HepG2 (cell line): Measurements from ENCODE around the gene TMEM134. TPM values are rescaled to one million over a fixed set of nuclear protein-coding genes. Genes with fewer than 3 reads are reported as not detected.

ENCODE experiments used
- CEBPZ ChIP-seq: IDR thresholded peaks from 2 replicates; pipeline ENCODE4 v1.6.1; 2012; ENCODE audit warnings: low read length, improper control_type of control experiment
- KDM5B ChIP-seq: sonication (generic); formaldehyde crosslinking; IDR thresholded peaks from 2 replicates; pipeline ENCODE4 v1.4.0; 2020; ENCODE audit warnings: missing genetic modification reagents, mild to moderate bottlenecking, borderline replicate concordance
- NFRKB ChIP-seq: fragments of 450-650 bp; IDR thresholded peaks from 2 replicates; pipeline ENCODE4 v1.6.1; 2017
- SPEN ChIP-seq: sonication (generic); formaldehyde crosslinking; IDR thresholded peaks from 2 replicates; pipeline ENCODE4 v1.5.1; 2020; ENCODE audit warnings: low read depth, mild to moderate bottlenecking, missing genetic modification reagents
- ZFP41 ChIP-seq: sonication (generic); formaldehyde crosslinking; IDR thresholded peaks from 2 replicates; pipeline ENCODE4 v1.4.0; 2020; ENCODE audit warnings: mild to moderate bottlenecking, missing genetic modification reagents, borderline replicate concordance
- ZNF180 ChIP-seq: sonication (generic); formaldehyde crosslinking; IDR thresholded peaks from 2 replicates; pipeline ENCODE4 v1.4.0; 2020; ENCODE audit warnings: low read depth, missing genetic modification reagents, borderline replicate concordance
- ZNF33B ChIP-seq: sonication (generic); formaldehyde crosslinking; IDR thresholded peaks from 2 replicates; pipeline ENCODE4 v1.5.1; 2020; ENCODE audit warnings: mild to moderate bottlenecking, missing genetic modification reagents
- ZNF407 ChIP-seq: sonication (generic); formaldehyde crosslinking; IDR thresholded peaks from one replicate; pipeline ENCODE4 v1.5.1; 2020; ENCODE audit warnings: mild to moderate bottlenecking, missing genetic modification reagents; ENCODE audit errors: not compliant biosample characterization
- ZNF768 ChIP-seq: sonication (generic); formaldehyde crosslinking; IDR thresholded peaks from 2 replicates; pipeline ENCODE4 v1.4.0; 2020; ENCODE audit warnings: missing genetic modification reagents
- ZNF841 ChIP-seq: sonication (generic); formaldehyde crosslinking; IDR thresholded peaks from 2 replicates; pipeline ENCODE4 v1.8.1; 2023; ENCODE audit warnings: missing genetic modification reagents, borderline replicate concordance
- ZSCAN5A ChIP-seq: sonication (generic); formaldehyde crosslinking; IDR thresholded peaks from 2 replicates; pipeline ENCODE4 v1.8.0; 2022; ENCODE audit warnings: mild to moderate bottlenecking, missing genetic modification reagents, borderline replicate concordance
- polyA plus RNA-seq, 8 experiments: library from polyadenylated mRNA; depleted of rRNA in 3 of 8; stranded (reverse) in 7 of 8; unstranded in 1 of 8; fragments of >200 nt; fragmentation: Illumina TruSeq in 4 of 8; extraction: Trizol in 4 of 8; gene quantifications; 2 replicates each; pipeline versions ENCODE4 v1.2.1 to v1.2.3, GENCODE V29; 2011 to 2016; ENCODE audit warnings: low read depth in 4 of 8, missing spikeins in 1 of 8, mixed read lengths in 1 of 8; ENCODE audit not compliant: insufficient read depth in 1 of 8
- total RNA-seq, 5 experiments: library from RNA; depleted of rRNA; stranded (reverse); fragments of >200 nt; fragmentation: Illumina TruSeq; extraction: Trizol; gene quantifications; 2 replicates each; pipeline ENCODE4 v1.2.3, GENCODE V29; 2016; ENCODE audit warnings: low read depth in 1 of 5
- TF ChIP-seq, protein P1 (sequence below): sonication (generic); formaldehyde crosslinking; IDR thresholded peaks from 2 replicates; pipeline ENCODE4 v1.4.0; 2020; ENCODE audit warnings: missing genetic modification reagents

The TMEM134 gene
- total and polyA plus RNA-seq, 2 of the 13 experiments (the other 11 are each of a cell fraction or from before 2014, with no cell fraction given) = 6.9 to 26.9 TPM

- TF ChIP-seq ZNF180 (no peak), CEBPZ (no peak), ZFP41 (CRISPR knock-in tag) (no peak), SPEN (CRISPR knock-in tag) (no peak), NFRKB (no peak), ZNF407 (peak; percentile 50), KDM5B (no peak), ZNF768 (no peak), ZNF841 (CRISPR knock-in tag) (no peak), ZSCAN5A (CRISPR knock-in tag) (no peak), ZNF33B (no peak)
- TF ChIP-seq, protein P1, sequence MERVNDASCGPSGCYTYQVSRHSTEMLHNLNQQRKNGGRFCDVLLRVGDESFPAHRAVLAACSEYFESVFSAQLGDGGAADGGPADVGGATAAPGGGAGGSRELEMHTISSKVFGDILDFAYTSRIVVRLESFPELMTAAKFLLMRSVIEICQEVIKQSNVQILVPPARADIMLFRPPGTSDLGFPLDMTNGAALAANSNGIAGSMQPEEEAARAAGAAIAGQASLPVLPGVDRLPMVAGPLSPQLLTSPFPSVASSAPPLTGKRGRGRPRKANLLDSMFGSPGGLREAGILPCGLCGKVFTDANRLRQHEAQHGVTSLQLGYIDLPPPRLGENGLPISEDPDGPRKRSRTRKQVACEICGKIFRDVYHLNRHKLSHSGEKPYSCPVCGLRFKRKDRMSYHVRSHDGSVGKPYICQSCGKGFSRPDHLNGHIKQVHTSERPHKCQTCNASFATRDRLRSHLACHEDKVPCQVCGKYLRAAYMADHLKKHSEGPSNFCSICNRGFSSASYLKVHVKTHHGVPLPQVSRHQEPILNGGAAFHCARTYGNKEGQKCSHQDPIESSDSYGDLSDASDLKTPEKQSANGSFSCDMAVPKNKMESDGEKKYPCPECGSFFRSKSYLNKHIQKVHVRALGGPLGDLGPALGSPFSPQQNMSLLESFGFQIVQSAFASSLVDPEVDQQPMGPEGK = 0 out of 2 replicates have a peak, but pooled peaks have one; percentile 11
Measured at GRCh38 chr11:67420147-67420645, 48.9 kb downstream of the TMEM134 start (continued).
